CD4-positive, alpha-beta memory T cell (primary cell): ENCODE results near the gene RARRES1. TPM values are rescaled to one million over a fixed set of nuclear protein-coding genes. Genes with fewer than 3 reads are reported as not detected.

Experiments
- CTCF ChIA-PET: fragments of 350-600 bp; sonication (Branson Sonifier 250); formaldehyde crosslinking; loops from one replicate; lab custom pipeline; 2021; ENCODE audit warnings: inconsistent platforms; ENCODE audit not compliant: partially characterized antibody; lab: Charles Lee
- POLR2A ChIA-PET: fragments of 350-600 bp; sonication (Branson Sonifier 250); formaldehyde crosslinking; loops from one replicate; lab custom pipeline; 2021; ENCODE audit not compliant: partially characterized antibody; lab: Charles Lee
- DNase-seq, 5 donors: peaks; one replicate each; pipeline versions ENCODE4 v3.0.0 to v3.0.0-alpha.2; 2020 to 2022; ENCODE audit warnings: mixed read lengths in 1 of 5
- H3K27ac ChIP-seq: one replicate; pipeline ENCODE4 v1.7.0; 2013; ENCODE audit warnings: low read depth, low read length
- H3K27me3 ChIP-seq: 2 replicates; pipeline ENCODE4 v1.7.0; 2013; ENCODE audit warnings: mild to moderate bottlenecking, low read length, moderate library complexity; ENCODE audit not compliant: insufficient read depth
- H3K36me3 ChIP-seq: 2 replicates; pipeline ENCODE4 v1.7.0; 2013; ENCODE audit warnings: mild to moderate bottlenecking, low read length, moderate library complexity; ENCODE audit not compliant: insufficient read depth
- H3K4me1 ChIP-seq: 2 replicates; pipeline ENCODE4 v1.7.0; 2013; ENCODE audit warnings: mild to moderate bottlenecking, low read length, moderate library complexity; ENCODE audit not compliant: insufficient read depth
- H3K4me3 ChIP-seq, 2 donors: one replicate each; pipeline ENCODE4 v1.7.0; 2013; ENCODE audit warnings: low read length in 2 of 2, mild to moderate bottlenecking in 1 of 2
- H3K9me3 ChIP-seq, 2 donors: one replicate each; pipeline ENCODE4 v1.7.0; 2013; ENCODE audit warnings: low read length in 2 of 2, control low read depth in 1 of 2; ENCODE audit not compliant: control insufficient read depth in 1 of 2
- H3K27ac Mint-ChIP-seq, 7 donors: one replicate each; pipeline ENCODE4 v1.8.0; 2020 to 2021; ENCODE audit warnings: mixed read lengths in 7 of 7, mild to moderate bottlenecking in 6 of 7, inconsistent platforms in 3 of 7, moderate library complexity in 3 of 7
- H3K27me3 Mint-ChIP-seq, 2 donors: one replicate each; pipeline ENCODE4 v1.8.0; 2020 to 2021; ENCODE audit warnings: mixed read lengths in 2 of 2
- H3K36me3 Mint-ChIP-seq, 2 donors: one replicate each; pipeline ENCODE4 v1.8.0; 2020 to 2021; ENCODE audit warnings: mixed read lengths in 2 of 2, inconsistent platforms in 1 of 2, mild to moderate bottlenecking in 1 of 2
- H3K4me1 Mint-ChIP-seq, 4 donors: one replicate each; pipeline ENCODE4 v1.8.0; 2020 to 2021; ENCODE audit warnings: mixed read lengths in 4 of 4, mild to moderate bottlenecking in 1 of 4
- H3K4me3 Mint-ChIP-seq, 8 donors: one replicate each; pipeline ENCODE4 v1.8.0; 2020 to 2021; ENCODE audit warnings: mixed read lengths in 8 of 8, mild to moderate bottlenecking in 7 of 8, moderate library complexity in 6 of 8, inconsistent platforms in 3 of 8
- H3K9me3 Mint-ChIP-seq, 8 donors: one replicate each; pipeline ENCODE4 v1.8.0; 2020 to 2021; ENCODE audit warnings: mixed read lengths in 8 of 8, mild to moderate bottlenecking in 5 of 8, inconsistent platforms in 3 of 8, moderate library complexity in 1 of 8
- intact Hi-C: fragments of 100-400 bp; cut with micrococcal nuclease; formaldehyde crosslinking; loops from one replicate; pipeline ENCODE4 v1.15.1; 2023
- polyA plus RNA-seq, 2 donors: library from polyadenylated mRNA; unstranded; fragments of 300-500 nt; fragmentation: Illumina TruSeq; gene quantifications; one replicate each; pipeline ENCODE4 v1.2.3, GENCODE V29; 2021
- total RNA-seq, 2 experiments: library from RNA; stranded (reverse); gene quantifications; one replicate each; pipeline ENCODE4 v1.2.3, GENCODE V29; 2021

RARRES1 gene
- total and polyA plus RNA-seq, 4 experiments from 2014 or later: not detected

GRCh38 chr3:158679547-158680000 is 52.7 kb downstream of the RARRES1 start:
- H3K27me3 Mint-ChIP-seq: no peaks in the 10 kb centered on the region
- H3K27ac ChIP-seq: no peak overlapping the region
- H3K4me3 Mint-ChIP-seq: no peak overlapping the region
- H3K4me1 ChIP-seq: no peaks in the 10 kb centered on the region
- peaks cover 7% of the 10 kb centered on the region for H3K36me3 ChIP-seq
- no peak overlapping the region for H3K4me3 ChIP-seq
- intact Hi-C loops: loop anchor here (10.0 kb wide), 1 partner anchor 1885 kb away; the partner anchor contains the start of gene KPNA4
- H3K9me3 Mint-ChIP-seq: no peaks in the 10 kb centered on the region
- no peaks in the 10 kb centered on the region for H3K27me3 ChIP-seq
- H3K27ac Mint-ChIP-seq: no peak overlapping the region
- CTCF ChIA-PET: interaction anchor here (1.4 to 7.1 kb wide), 2 partner anchors 20 to 48 kb away, joined by 3 to 41 read pairs; no protein-coding TSS in a partner anchor
- peaks cover 29 to 41% of the 10 kb centered on the region in 2 donors for H3K36me3 Mint-ChIP-seq
- POLR2A ChIA-PET: no interaction called here
- H3K9me3 ChIP-seq: no peaks in the 10 kb centered on the region
- DNase-seq: no peak
- H3K4me1 Mint-ChIP-seq: peaks cover 0 to 2% (median 0%) of the 10 kb centered on the region in 4 donors

GRCh38 chr3:158678687-158679086 is 53.6 kb downstream of the RARRES1 start:
- Histone ChIP-seq H3K4me1 (no peaks in the 10 kb centered on the region), H3K4me3 (no peak overlapping the region), H3K36me3 (peaks cover 4% of the 10 kb centered on the region), H3K9me3 (no peaks in the 10 kb centered on the region), H3K27ac (no peak overlapping the region), H3K27me3 (no peaks in the 10 kb centered on the region)
- Mint-ChIP-seq H3K27me3 (no peaks in the 10 kb centered on the region), H3K27ac (no peak overlapping the region), H3K4me1 (peaks cover 0 to 2% (median 0%) of the 10 kb centered on the region in 4 donors), H3K4me3 (no peak overlapping the region), H3K9me3 (no peaks in the 10 kb centered on the region), H3K36me3 (peaks cover 22 to 34% of the 10 kb centered on the region in 2 donors)
- intact Hi-C loops: loop anchor here (10.0 kb wide), 1 partner anchor 1886 kb away; the partner anchor contains the start of gene KPNA4
- DNase-seq: no peak
- CTCF ChIA-PET: interaction anchor here (1.4 to 7.1 kb wide), 2 partner anchors 19 to 49 kb away, joined by 3 to 41 read pairs; no protein-coding TSS in a partner anchor
- POLR2A ChIA-PET: interaction anchor here (0.7 kb wide), 1 partner anchor 45 kb away, joined by 4 read pairs; no protein-coding TSS in a partner anchor

GRCh38 chr3:158672215-158673176 is 59.8 kb downstream of the RARRES1 start, which contains the start of gene LXN:
Gene LXN (minus strand): TSS chr3:158672648. CDS start chr3:158672478, 170 bp downstream.
- peaks cover 17 to 39% of the 10 kb centered on the region in 2 donors for H3K36me3 Mint-ChIP-seq
- Histone ChIP-seq H3K4me3 (peak within 1 kb of the TSS; percentile 62 to 64), H3K36me3 (peaks cover 8% of the 10 kb centered on the region), H3K27ac (peak within 1 kb of the TSS; percentile 63), H3K9me3 (no peaks in the 10 kb centered on the region), H3K27me3 (no peaks in the 10 kb centered on the region), H3K4me1 (peaks cover 19% of the 10 kb centered on the region)
- peak within 1 kb of the TSS; percentile 92 to 99 (median 96) for H3K4me3 Mint-ChIP-seq
- ChIA-PET POLR2A (interaction anchor here (0.9 to 2.3 kb wide), 4 partner anchors 9 to 50 kb away, joined by 3 to 10 read pairs (median 6); partner anchors contain the start of gene GFM1), CTCF (interaction anchor here (0.6 to 4.1 kb wide), 14 partner anchors 11 to 131 kb away, joined by 3 to 51 read pairs (median 6); partner anchors contain the start of gene GFM1)
- no peaks in the 10 kb centered on the region for H3K27me3 Mint-ChIP-seq
- H3K9me3 Mint-ChIP-seq: no peaks in the 10 kb centered on the region
- peaks cover 12 to 32% (median 22%) of the 10 kb centered on the region in 4 donors for H3K4me1 Mint-ChIP-seq
- DNase-seq: peak; percentile 76 to 89 (median 79)
- H3K27ac Mint-ChIP-seq: peak within 1 kb of the TSS; percentile 81 to 97 (median 96)
- intact Hi-C loops: loop anchor here (1.0 to 10.0 kb wide), 5 partner anchors 13 to 1892 kb away; partner anchors contain the start of genes GFM1 and KPNA4

GRCh38 chr3:158671821-158672214 is 60.4 kb downstream of the RARRES1 start:
- Histone ChIP-seq H3K27me3 (no peaks in the 10 kb centered on the region), H3K4me1 (peaks cover 19% of the 10 kb centered on the region), H3K36me3 (peaks cover 13% of the 10 kb centered on the region), H3K4me3 (peak overlapping the region; percentile 62 to 64), H3K27ac (peak overlapping the region; percentile 63), H3K9me3 (no peaks in the 10 kb centered on the region)
- POLR2A ChIA-PET: interaction anchor here (0.9 to 2.3 kb wide), 4 partner anchors 8 to 51 kb away, joined by 3 to 10 read pairs (median 6); partner anchors contain the start of gene GFM1
- Mint-ChIP-seq H3K9me3 (no peaks in the 10 kb centered on the region), H3K36me3 (peaks cover 15 to 40% of the 10 kb centered on the region in 2 donors), H3K4me1 (peaks cover 12 to 32% (median 22%) of the 10 kb centered on the region in 4 donors), H3K27ac (peak overlapping the region; percentile 81 to 97 (median 95)), H3K27me3 (no peaks in the 10 kb centered on the region), H3K4me3 (peak overlapping the region; percentile 92 to 99 (median 96))
- CTCF ChIA-PET: interaction anchor here (0.6 to 4.1 kb wide), 12 partner anchors 11 to 131 kb away, joined by 3 to 51 read pairs (median 6); partner anchors contain the start of gene GFM1
- DNase-seq: no peak
- intact Hi-C loops: loop anchor here (1.0 to 10.0 kb wide), 5 partner anchors 13 to 1893 kb away; partner anchors contain the start of genes GFM1 and KPNA4

GRCh38 chr3:158668506-158668905 is 63.8 kb downstream of the RARRES1 start:
- H3K27ac Mint-ChIP-seq: peak overlapping the region in 1 of 7 donors; percentile 37
- no peak overlapping the region for H3K4me3 ChIP-seq
- POLR2A ChIA-PET: no interaction called here
- no peaks in the 10 kb centered on the region for H3K9me3 ChIP-seq
- CTCF ChIA-PET: interaction anchor here (1.4 to 2.2 kb wide), 2 partner anchors 9 to 24 kb away, joined by 5 to 9 read pairs; partner anchors contain the start of gene GFM1
- H3K36me3 ChIP-seq: peaks cover 35% of the 10 kb centered on the region
- no peaks in the 10 kb centered on the region for H3K27me3 Mint-ChIP-seq
- intact Hi-C loops: no loop called here
- no peak overlapping the region for H3K4me3 Mint-ChIP-seq
- H3K9me3 Mint-ChIP-seq: no peaks in the 10 kb centered on the region
- peaks cover 43 to 69% of the 10 kb centered on the region in 2 donors for H3K36me3 Mint-ChIP-seq
- no peaks in the 10 kb centered on the region for H3K27me3 ChIP-seq
- H3K4me1 Mint-ChIP-seq: peaks cover 12 to 32% (median 25%) of the 10 kb centered on the region in 4 donors
- peaks cover 19% of the 10 kb centered on the region for H3K4me1 ChIP-seq
- DNase-seq: no peak
- no peak overlapping the region for H3K27ac ChIP-seq

- Histone ChIP-seq H3K4me1 (peaks cover 7% of the 10 kb centered on the region), H3K4me3 (no peak overlapping the region), H3K27ac (no peak overlapping the region), H3K27me3 (no peaks in the 10 kb centered on the region), H3K9me3 (no peaks in the 10 kb centered on the region), H3K36me3 (peaks cover 49% of the 10 kb centered on the region)
- ChIA-PET POLR2A (no interaction called here), CTCF (no interaction called here)
- Mint-ChIP-seq H3K27me3 (no peaks in the 10 kb centered on the region), H3K9me3 (no peaks in the 10 kb centered on the region), H3K27ac (no peak overlapping the region), H3K36me3 (peaks cover 45 to 79% of the 10 kb centered on the region in 2 donors), H3K4me1 (peaks cover 2 to 16% (median 12%) of the 10 kb centered on the region in 4 donors), H3K4me3 (no peak overlapping the region)
- intact Hi-C loops: no loop called here
- DNase-seq: no peak
Measured at GRCh38 chr3:158666416-158666815, 65.8 kb downstream of the RARRES1 start.
